WTC11 (cell line): ENCODE results near the gene TRIM3.

Experiments used
- ESRRA ChIP-seq: sonication (generic); formaldehyde crosslinking; IDR thresholded peaks from 2 replicates; pipeline ENCODE4 v1.8.1; 2022; ENCODE audit warnings: mild to moderate bottlenecking, missing genetic modification reagents, borderline replicate concordance
- NR3C1 ChIP-seq: sonication (generic); formaldehyde crosslinking; conservative IDR thresholded peaks from 2 replicates; pipeline ENCODE4 v1.8.1; 2023; ENCODE audit warnings: low read depth, mild to moderate bottlenecking, missing genetic modification reagents
- TF ChIP-seq, protein P1 (sequence below): sonication (generic); formaldehyde crosslinking; conservative IDR thresholded peaks from 2 replicates; pipeline ENCODE4 v1.8.1; 2022; ENCODE audit warnings: mild to moderate bottlenecking, missing genetic modification reagents
- TF ChIP-seq, protein P2 (sequence below): fragments of 200-600 bp; IDR thresholded peaks from 2 replicates; pipeline ENCODE4 v1.8.0; 2022; ENCODE audit warnings: antibody characterized with exemption
- TF ChIP-seq, protein P3 (sequence below): sonication (generic); formaldehyde crosslinking; IDR thresholded peaks from 2 replicates; pipeline ENCODE4 v1.8.1; 2023; ENCODE audit warnings: mild to moderate bottlenecking, moderate library complexity, missing genetic modification reagents
- TF ChIP-seq, protein P4 (sequence below): sonication (generic); formaldehyde crosslinking; IDR thresholded peaks from 2 replicates; pipeline ENCODE4 v1.8.0; 2022; ENCODE audit warnings: mild to moderate bottlenecking, missing genetic modification reagents
- TF ChIP-seq, protein P5 (sequence below): sonication (generic); formaldehyde crosslinking; IDR thresholded peaks from 2 replicates; pipeline ENCODE4 v1.8.1; 2023; ENCODE audit warnings: mild to moderate bottlenecking, missing genetic modification reagents
- TF ChIP-seq, protein P6 (sequence below): sonication (generic); formaldehyde crosslinking; IDR thresholded peaks from 2 replicates; pipeline ENCODE4 v1.8.0; 2022; ENCODE audit warnings: mild to moderate bottlenecking, missing genetic modification reagents

DNA sequence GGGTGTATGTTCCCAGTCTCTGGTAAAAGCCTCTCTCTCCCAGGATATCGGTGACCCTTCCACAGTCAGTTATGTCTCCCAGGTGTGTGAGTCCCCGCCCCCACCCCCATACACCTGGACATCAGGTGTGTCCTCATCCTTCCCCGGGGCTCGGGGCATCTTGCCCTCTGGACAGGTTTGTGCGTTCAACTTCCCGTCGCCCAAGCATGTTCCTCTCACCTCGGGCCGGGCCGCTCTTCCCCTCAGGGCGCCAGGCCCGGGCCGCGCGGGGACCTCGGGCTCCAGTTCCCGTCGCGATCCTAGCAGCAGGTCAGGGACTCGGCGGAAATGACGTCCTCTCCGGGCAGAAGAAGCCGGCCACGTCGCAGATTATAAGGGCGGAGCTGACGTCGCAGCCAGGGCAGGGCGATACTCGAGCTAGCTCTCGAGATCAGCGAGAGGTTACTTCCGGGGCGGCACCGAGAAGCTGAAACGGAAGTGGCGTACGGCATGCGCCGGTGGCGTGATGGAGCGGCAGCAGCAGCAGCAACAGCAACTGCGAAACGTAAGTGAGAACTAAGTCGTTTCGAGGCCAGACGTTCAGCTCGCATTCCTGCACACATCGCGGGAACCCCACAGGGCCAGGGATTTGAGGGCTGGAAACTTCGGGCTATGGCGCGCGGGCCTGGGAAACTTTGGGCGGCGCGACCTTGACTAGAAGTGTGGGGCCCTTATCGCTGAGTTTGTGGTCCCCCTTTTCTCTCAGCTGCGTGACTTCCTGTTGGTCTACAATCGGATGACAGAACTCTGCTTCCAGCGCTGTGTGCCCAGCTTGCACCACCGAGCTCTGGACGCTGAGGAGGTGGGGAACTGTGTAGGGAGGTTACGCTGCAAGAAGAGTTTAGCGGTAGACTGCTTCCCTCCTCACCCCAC is 7.5 kb upstream of the TRIM3 start, which contains the start of the genes ARFIP2 and TIMM10B:
- TF ChIP-seq NR3C1 (CRISPR knock-in tag) (0 out of 2 replicates have a peak, but pooled peaks have one; percentile 63), ESRRA (0 out of 2 replicates have a peak, but pooled peaks have one; percentile 53)
- TF ChIP-seq, protein P1, sequence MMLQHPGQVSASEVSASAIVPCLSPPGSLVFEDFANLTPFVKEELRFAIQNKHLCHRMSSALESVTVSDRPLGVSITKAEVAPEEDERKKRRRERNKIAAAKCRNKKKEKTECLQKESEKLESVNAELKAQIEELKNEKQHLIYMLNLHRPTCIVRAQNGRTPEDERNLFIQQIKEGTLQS (CRISPR knock-in tag), result no peak
- TF ChIP-seq, protein P2, sequence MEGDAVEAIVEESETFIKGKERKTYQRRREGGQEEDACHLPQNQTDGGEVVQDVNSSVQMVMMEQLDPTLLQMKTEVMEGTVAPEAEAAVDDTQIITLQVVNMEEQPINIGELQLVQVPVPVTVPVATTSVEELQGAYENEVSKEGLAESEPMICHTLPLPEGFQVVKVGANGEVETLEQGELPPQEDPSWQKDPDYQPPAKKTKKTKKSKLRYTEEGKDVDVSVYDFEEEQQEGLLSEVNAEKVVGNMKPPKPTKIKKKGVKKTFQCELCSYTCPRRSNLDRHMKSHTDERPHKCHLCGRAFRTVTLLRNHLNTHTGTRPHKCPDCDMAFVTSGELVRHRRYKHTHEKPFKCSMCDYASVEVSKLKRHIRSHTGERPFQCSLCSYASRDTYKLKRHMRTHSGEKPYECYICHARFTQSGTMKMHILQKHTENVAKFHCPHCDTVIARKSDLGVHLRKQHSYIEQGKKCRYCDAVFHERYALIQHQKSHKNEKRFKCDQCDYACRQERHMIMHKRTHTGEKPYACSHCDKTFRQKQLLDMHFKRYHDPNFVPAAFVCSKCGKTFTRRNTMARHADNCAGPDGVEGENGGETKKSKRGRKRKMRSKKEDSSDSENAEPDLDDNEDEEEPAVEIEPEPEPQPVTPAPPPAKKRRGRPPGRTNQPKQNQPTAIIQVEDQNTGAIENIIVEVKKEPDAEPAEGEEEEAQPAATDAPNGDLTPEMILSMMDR, result no peak
- TF ChIP-seq, protein P3, sequence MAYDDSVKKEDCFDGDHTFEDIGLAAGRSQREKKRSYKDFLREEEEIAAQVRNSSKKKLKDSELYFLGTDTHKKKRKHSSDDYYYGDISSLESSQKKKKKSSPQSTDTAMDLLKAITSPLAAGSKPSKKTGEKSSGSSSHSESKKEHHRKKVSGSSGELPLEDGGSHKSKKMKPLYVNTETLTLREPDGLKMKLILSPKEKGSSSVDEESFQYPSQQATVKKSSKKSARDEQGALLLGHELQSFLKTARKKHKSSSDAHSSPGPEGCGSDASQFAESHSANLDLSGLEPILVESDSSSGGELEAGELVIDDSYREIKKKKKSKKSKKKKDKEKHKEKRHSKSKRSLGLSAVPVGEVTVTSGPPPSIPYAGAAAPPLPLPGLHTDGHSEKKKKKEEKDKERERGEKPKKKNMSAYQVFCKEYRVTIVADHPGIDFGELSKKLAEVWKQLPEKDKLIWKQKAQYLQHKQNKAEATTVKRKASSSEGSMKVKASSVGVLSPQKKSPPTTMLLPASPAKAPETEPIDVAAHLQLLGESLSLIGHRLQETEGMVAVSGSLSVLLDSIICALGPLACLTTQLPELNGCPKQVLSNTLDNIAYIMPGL, result no peak
- TF ChIP-seq, protein P4, sequence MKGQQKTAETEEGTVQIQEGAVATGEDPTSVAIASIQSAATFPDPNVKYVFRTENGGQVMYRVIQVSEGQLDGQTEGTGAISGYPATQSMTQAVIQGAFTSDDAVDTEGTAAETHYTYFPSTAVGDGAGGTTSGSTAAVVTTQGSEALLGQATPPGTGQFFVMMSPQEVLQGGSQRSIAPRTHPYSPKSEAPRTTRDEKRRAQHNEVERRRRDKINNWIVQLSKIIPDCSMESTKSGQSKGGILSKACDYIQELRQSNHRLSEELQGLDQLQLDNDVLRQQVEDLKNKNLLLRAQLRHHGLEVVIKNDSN, result peak; percentile 41; the same call in 1 of the 2 replicates
- TF ChIP-seq, protein P5, sequence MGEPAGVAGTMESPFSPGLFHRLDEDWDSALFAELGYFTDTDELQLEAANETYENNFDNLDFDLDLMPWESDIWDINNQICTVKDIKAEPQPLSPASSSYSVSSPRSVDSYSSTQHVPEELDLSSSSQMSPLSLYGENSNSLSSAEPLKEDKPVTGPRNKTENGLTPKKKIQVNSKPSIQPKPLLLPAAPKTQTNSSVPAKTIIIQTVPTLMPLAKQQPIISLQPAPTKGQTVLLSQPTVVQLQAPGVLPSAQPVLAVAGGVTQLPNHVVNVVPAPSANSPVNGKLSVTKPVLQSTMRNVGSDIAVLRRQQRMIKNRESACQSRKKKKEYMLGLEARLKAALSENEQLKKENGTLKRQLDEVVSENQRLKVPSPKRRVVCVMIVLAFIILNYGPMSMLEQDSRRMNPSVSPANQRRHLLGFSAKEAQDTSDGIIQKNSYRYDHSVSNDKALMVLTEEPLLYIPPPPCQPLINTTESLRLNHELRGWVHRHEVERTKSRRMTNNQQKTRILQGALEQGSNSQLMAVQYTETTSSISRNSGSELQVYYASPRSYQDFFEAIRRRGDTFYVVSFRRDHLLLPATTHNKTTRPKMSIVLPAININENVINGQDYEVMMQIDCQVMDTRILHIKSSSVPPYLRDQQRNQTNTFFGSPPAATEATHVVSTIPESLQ, result no peak
- TF ChIP-seq, protein P6, sequence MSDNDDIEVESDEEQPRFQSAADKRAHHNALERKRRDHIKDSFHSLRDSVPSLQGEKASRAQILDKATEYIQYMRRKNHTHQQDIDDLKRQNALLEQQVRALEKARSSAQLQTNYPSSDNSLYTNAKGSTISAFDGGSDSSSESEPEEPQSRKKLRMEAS (CRISPR knock-in tag), result peak; percentile 90
